OCI-LY7 (cell line): ENCODE results near the gene RHOB.

Experiments
- CTCF ChIP-seq: fragments of 200-600 bp; sonication (generic); conservative IDR thresholded peaks from 2 replicates; pipeline ENCODE4 v1.5.1; 2014; ENCODE audit warnings: mild to moderate bottlenecking, antibody characterized with exemption, low read length, moderate library complexity, mixed read lengths
- EZH2phosphoT487 ChIP-seq: fragments of 200-600 bp; sonication (generic); IDR thresholded peaks from 2 replicates; pipeline ENCODE4 v1.6.1; 2018; ENCODE audit warnings: low read depth, borderline replicate concordance, mild to moderate bottlenecking, mixed run types, antibody characterized with exemption, low read length, moderate library complexity, mixed read lengths

- TF ChIP-seq CTCF (no peak), EZH2phosphoT487 (no peak)
Measured at GRCh38 chr2:20454036-20454981, 7.4 kb downstream of the RHOB start.
